Measurements from ENCODE around the gene FAM72B. TPM values are rescaled to one million over a fixed set of nuclear protein-coding genes. Genes with fewer than 3 reads are reported as not detected.
"Not testable (repeated sequence)": the region's sequence is repeated elsewhere in the genome, so short reads cannot be mapped to it uniquely, and the experiment has no call there.

FAM72B gene
- total RNA-seq, result 0.13 TPM
- long read RNA-seq, partial matches to known transcripts, result 0 of 1 reads
- long read RNA-seq, other reads (novel, unspliced or antisense), result 0 of 1 reads

DNA sequence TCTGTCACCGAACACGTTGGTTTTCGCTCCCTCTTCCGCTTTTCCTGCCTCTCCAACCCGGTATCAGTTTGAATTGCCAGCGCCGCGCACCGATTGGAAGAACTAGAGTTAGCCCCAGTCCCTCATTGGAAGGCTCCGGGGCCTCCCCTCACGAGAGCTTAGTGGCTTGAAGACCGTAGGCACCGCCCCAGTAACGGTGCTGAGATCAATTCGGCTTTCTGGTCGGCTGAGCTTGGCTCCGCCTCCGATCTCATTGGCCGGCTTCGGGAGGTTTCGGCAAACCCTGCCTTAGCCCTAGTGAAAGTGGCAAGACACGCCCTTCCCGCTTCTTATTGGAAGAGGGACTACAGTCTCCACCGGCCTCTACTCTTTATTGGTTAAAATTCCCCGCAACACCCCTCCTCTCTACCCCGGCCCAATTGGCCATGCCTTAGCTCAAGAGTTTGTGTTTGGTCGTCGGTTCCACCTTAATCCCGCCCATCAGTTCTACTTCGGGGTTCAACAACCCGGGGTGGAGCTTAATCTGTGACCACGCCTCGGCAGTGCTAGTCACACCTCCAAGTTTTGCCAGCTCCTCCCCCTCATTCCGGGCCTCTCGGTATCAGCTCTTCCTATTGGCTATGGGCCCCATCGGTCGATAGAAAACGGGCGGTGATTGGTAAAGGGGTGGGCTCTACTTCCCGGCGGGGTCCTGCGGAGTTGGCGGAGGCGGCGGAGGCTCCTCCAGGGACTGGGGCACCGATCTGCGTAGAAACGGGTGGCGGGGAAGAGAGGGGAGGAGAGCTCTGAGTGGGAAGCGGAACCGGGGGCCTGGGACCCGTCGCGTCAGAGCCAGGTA lies at the start of gene FAM72B, which contains the start of gene SRGAP2C:
Gene FAM72B, minus strand, starts transcription at position 51 of the 838 bp plus-strand sequence. CDS start 851 bp downstream, outside the sequence.
Gene SRGAP2C, plus strand, starts transcription at position 686 of the 838 bp plus-strand sequence. CDS start 2,472 bp downstream, outside the sequence.
- intact Hi-C loops (cut with DNase I), result not testable (repeated sequence)
- DNase-seq (ENCODE audit: low spot score), result peak; percentile 96

DNA sequence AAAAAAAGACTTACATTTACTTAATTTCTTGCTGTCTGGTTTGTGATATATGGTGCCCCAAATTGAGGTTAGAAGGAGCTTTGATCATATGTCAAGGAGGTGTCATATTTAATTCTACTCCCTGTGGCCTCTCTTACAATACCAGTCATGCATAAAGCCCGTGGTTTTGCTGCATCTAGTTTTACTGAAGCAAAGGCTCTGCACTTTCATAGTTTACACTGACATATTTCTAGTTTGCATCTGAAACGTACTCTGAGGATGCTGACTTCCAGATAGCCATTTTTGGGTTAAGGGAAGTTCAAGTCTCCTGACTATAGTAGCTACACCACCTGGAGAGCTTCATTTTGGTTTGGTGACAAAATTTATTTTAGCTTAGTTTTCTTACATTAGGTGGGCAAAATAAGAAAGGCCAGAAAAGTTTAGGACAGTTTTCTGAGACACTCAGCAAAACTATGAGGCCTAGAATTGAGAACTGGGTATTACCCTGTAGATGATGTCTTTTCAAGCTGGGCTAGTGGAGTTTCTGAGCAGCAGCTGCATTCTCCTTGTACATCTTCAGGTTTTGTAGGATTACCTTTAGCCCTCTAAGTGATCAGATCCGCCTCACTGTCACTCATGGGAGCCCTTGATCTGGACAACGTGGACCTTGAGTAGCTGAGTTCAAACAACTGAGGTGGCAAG lies 48.4 kb upstream of the FAM72B start:
- intact Hi-C loops (cut with DNase I); DNase-seq (ENCODE audit: low spot score): not testable (repeated sequence)

DNA sequence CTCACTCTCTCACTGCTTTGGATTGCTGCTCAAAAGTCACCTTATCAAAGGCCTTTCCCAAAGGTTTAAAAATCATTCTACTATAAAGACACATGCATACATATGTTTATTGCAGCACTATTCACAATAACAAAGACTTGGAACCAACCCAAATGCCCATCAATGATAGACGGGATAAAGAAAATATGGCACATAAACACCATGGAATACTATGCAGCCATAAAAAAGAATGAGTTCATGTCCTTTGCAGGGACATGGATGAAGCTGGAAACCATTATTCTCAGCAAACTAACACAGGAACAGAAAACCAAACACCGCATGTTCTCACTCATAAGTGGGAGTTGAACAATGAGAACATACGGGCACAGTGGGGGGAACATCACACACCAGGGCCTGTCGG lies 46.5 kb upstream of the FAM72B start:
- DNase-seq (ENCODE audit: low spot score); intact Hi-C loops (cut with DNase I): not testable (repeated sequence)

DNA sequence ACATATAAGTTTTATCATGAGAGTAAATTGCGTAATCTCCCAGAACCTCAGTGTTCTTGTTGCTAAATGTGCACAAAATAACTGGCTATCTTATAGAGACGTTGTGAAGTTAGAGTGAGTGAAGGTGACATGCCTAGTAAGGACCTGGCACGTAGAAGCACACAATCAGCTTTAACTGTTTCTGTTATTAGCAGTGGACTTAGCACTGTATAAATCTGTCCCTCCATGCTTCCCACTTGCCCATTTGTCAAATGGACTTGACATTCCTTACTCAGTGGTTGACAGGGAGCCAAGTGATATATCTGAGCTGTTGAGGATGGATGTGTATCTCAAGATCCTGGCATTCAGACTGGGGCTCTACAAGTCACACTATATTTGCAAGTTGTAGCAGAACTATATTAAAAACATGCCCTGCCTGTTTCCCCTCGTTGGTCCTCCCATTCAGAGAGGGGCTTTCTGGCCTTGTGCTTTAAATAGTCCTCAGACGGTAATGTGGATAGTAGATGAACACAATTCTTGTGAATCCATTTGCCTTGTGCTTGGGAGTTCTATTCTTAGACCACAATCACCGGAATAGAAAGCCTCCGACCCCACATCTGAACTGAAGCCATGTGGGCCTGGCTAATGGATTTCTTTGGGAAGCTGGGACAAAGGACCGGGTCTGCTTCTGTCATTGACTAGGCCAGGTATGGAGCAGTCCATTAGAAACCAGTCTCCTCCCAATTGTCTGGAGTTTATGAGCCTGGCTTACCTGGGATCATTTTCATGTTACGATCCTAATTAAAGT lies 43.6 kb upstream of the FAM72B start:
- intact Hi-C loops (cut with DNase I); DNase-seq (ENCODE audit: low spot score): not testable (repeated sequence)

DNA sequence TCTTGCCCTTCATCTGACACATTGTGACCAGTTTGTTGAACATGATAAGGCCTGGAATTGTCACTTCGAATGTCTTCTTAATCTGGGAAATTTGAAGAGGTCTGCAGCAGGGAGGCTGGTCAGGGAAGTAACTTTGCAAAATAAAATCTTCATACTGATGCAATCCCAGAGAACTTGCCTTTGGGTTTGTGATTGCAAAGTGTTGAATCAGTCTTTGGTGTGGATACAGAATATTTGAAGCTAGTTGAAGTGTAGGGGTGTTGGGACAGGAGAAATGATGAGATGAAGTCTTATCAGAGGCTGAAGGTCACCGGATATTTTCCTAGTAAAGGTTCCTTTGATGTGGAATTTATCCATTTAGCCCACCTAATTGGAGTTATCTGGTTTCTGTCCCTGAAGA lies 42.8 kb upstream of the FAM72B start:
- intact Hi-C loops (cut with DNase I); DNase-seq (ENCODE audit: low spot score): not testable (repeated sequence)

DNA sequence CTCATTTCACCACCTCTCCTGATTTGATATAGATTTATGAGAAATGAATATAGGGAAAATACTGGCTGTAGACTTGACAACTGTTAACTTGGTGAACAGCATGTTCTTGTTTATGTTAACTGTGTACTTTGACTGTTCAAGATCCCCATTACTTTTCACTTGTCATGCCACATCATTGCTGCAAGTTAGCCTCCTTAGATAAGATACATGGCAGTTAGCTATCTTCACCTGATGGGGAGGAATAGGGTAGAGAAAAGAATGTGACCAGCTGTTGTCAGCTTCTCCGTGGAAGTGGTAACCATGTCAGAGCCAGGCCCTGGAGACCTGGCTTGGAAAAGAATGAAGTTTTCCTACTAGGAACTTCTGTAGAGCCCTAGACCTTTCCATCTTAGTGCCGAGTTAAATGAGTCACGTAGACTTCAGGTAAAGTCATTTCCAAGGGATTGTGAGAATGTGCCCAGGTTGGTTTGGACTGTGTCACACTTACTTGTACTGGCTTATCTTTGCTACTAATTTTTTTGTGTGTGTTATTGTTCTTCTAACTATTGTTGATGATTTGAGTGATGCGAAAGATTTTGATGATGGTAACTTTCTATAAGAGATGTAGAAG lies 42.3 kb upstream of the FAM72B start:
- intact Hi-C loops (cut with DNase I); DNase-seq (ENCODE audit: low spot score): not testable (repeated sequence)

DNA sequence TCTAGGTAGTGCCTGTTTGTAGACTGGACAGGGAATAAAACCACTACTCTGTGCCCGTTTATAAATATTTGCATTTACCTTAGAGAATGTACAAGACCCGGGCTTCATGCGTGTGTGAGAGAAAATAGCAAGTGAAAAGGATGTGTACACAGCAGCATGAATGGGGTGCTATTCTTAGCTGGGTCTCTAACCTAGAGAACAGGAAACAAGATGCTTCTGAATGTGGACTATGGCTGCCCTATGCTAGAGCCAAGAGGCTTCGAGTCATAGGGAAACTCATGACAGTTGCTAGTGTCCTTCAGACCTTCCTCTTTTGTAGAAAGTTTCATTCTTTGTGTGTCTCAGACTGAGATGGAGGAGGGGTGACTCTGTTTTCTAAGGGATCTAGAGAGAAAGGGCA lies 40.6 kb upstream of the FAM72B start:
- DNase-seq (ENCODE audit: low spot score); intact Hi-C loops (cut with DNase I): not testable (repeated sequence)

DNA sequence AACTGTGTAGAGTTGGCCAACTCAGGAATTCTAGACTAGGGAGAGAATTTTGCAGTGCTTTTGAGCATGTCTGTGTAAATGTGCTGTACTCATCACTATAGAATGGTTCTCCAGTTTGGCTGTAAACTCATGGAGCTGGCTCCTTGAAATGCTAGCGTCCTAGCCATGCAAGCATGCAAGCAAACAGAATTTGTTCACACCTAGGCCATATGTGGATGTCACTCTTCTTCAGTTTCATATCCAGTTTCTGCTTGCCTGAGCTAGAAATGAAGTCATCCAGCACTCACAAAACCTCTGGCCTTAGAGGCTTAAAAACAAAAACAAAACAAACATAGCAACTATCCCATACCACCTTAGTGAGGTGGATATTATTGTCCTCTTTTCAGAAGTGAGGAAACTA lies 37.6 kb upstream of the FAM72B start:
- DNase-seq (ENCODE audit: low spot score); intact Hi-C loops (cut with DNase I): not testable (repeated sequence)

DNA sequence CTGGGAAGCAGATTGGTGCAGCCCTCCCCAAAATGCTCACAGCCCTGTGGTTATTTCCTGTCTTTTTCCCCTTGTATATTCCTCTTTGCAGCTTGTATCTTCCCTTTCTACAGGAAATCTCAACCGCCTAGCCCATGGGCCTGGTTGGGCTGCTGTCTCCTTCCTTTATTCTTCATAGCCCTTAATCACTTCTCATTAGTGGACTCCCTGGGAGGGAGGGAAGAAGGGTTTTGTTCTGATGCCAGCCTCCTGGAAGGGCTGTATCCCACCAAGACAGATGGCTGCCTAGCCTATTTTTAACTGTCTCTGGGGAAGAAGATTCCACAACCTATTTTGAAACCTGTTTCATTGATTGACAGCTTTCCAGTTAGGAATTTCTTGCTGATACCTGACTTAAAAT lies 32.5 kb upstream of the FAM72B start:
- DNase-seq (ENCODE audit: low spot score); intact Hi-C loops (cut with DNase I): not testable (repeated sequence)

DNA sequence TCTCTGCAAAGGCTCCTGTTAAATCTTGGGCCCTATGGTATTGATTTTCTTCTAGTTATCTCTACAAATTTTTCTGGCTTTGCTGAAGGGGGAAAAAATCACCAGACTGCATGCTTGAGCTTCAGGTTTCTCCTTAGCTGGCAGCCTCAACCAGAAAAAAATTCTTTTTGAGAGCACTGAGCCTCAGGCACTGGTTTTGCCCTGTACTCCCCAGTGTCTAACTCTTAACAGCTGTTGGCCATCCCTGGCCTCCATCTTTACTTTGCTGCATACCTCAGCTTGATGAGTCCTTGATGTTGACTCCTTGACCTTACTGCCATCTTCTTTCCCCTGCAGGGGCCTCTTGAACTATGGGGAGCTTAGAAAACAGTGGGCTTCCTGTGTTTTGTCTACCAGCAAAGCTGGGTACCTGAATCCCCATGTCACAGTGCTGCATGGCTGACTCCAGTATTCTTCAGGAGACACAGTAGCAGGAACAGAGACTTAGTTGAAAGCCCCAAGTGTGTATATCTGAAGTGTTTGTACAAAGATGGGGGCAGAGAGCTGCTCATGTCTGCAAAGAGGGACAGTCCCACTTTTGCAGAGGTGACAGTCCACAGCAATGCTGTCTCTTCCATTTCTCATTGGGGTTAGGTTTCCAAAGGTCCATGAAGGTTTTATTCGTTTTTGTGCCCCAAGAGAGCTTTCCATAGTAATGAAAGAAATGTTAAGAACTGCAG lies 31.7 kb upstream of the FAM72B start:
- intact Hi-C loops (cut with DNase I); DNase-seq (ENCODE audit: low spot score): not testable (repeated sequence)

DNA sequence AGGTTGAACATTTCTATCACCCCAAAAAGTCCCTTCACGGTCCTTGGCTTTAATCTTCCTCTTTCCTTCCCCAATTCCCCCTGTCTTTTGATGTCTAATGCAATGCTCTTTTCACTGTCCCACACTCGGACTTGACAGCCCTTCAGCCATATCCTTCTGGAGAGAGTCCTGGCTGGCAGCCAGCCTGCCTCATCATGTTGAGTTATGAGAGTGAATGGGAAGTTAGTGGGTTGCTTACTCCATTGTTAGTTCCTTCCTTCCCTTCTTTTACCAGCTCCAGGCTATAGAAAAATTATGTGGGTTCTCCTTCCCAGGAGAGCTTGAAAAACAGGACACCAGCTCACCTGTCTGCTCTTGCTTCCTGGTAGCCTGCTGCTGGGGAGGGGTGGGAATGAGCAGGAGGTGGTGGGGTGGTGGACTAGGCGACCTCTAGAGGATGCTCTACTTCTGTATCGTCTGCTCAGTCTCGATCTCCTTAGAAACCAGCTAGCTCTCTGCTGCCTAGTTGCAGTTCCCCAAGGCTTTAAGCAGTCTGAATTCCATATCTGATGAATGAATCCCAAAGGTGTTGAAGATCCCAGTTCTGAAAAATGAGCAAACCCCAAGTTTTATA lies 30.5 kb upstream of the FAM72B start:
- intact Hi-C loops (cut with DNase I); DNase-seq (ENCODE audit: low spot score): not testable (repeated sequence)

DNA sequence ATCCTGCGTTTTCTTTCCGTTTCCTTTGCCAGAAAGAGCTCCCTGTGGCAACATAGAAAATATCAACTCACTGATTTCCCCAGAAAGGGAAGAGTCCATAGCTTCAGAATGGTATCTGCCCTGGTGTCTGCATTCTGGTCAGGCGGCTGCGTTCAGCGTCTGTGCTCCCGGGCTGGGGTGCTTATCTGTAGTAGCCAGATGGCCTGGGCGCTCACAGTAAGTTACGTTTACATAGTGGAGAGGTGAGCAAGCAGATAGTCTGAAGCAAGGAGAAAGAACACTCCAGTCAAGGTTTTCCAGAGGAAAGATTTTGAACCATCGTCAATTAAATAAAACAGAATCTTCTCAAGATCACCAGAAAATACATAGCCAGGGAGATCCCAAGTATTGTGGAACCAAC lies 29.4 kb upstream of the FAM72B start:
- DNase-seq (ENCODE audit: low spot score); intact Hi-C loops (cut with DNase I): not testable (repeated sequence)

DNA sequence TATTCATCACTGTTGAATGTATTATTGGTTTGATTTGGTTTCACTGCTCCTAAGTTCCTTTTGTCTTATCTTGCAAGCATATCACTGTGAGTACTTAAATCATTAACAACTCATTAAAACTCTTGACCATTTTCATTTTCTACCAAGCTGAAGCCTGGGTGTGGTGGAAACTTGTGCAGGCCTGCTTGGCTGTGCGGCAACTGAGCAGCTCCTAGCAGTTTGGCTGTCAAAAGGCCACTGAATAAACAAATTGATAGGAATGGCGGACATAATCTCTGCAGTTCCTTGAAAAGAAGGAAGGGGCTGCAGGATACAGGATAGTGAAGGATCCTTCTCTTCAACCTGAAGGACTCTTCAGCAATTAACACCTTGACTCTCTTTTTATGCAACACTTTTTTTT lies 26.6 kb upstream of the FAM72B start:
- DNase-seq (ENCODE audit: low spot score), result not testable (repeated sequence)

DNA sequence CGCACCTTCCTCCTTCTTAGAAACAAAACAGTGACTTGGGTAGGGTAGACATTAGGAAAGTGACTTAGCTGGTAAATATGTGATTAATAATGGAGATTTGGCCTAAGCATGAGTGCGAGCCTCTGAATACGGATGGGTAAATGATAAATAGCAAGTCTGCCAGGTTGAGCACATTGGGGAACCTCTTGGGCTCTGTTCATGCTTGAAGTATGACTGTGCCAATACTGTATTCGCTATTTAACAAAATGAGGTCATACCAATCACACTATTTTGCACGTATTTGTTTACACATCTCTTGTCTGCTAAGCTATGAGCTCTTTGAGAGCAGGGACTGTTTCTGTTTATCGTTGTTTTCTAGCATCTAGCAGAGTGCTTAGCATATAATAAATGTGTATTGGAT lies 24.2 kb upstream of the FAM72B start:
- DNase-seq (ENCODE audit: low spot score); intact Hi-C loops (cut with DNase I): not testable (repeated sequence)

More for the DNA sequence above, 26.6 kb upstream of the FAM72B start:
- intact Hi-C loops (cut with DNase I), result not testable (repeated sequence)

DNA sequence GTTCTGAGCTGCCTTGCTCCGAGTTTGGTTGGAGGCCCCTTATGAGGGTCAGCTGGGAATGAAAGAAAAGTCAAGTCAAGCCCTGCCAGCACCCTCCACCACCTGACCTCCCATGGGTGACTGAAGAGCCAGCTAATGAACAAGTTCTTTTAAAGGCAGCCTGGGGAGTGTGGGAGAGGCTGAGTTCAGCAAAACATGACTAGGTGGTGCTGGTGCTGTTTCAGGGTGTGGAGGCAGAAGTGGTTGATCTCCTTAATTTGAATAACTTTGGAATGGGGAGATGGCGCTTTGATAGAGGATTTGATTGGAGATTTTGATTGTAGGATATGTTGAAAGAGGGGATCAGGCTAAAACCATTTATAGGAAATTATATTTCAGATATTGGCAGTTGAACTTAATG lies 23.2 kb upstream of the FAM72B start:
- intact Hi-C loops (cut with DNase I); DNase-seq (ENCODE audit: low spot score): not testable (repeated sequence)

DNA sequence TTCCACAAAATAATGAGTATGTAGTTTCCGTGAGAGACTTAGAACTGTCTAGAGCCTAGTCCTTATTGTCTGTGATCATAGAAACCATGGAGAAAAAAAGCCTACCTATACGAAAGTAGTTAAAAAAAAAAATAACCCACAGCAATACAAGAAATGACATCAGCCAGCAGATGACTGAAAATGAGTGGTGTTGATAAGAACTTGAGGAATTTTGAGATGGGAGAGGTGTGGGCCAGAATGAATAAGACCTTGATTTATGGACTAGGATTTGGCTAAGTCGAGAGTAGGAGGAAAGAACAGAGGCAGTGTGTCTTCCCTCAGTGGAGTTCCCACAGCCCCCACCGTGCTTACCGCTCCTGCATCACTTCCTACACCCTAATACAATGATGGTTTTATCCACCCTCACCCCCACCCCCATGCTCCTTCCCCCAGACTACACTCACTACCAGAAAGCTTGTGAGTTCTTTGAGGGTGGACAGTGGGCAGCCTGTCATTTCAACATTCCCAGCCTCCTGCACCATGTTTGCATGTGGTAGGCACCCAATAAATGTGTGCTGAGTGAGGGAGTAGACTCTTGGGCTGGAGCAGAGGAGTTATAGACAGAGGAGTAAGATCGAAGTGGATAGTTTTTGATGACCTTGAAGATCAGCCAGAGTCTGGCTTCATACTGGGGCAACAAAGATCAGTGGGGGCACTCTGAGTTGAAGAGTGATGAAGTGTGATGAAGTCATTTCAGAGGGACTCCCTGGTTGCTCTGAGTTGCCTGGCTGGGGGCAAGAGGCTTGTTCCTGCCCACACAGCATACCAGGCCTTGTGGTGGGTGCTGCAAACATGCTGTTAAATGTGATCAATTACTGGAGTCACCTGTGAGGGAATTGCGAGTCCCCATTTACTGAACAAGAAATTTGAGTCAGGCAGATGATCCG lies 21.9 kb upstream of the FAM72B start:
- DNase-seq (ENCODE audit: low spot score); intact Hi-C loops (cut with DNase I): not testable (repeated sequence)

DNA sequence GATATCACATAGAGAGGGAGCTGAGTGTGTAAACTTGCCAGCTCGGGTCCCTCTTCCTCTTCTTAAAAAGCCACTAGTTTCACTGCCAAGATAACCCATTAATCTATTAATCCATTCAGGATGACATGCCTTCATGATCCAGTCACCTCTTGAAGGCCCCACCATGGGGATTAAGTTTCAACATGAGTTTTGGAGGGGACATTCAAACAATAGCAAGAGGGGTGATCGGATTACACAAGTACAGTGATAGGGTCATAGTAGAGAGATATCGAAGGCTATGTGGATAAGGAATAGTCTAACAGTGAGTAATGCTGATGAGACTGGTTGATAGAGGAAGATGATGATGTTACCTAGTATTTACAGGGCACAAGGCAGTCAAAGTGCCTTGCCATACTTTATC lies 18.8 kb upstream of the FAM72B start:
- intact Hi-C loops (cut with DNase I), result not testable (repeated sequence)

More for the DNA sequence above, 18.8 kb upstream of the FAM72B start:
- DNase-seq (ENCODE audit: low spot score), result not testable (repeated sequence)

Data from cardiac septum (tissue), 1 donor.